Thyroid gland (tissue), 4 donors: Measurements from ENCODE around the gene GARIN1A.

Source experiments
- CTCF ChIP-seq, 6 experiments: fragments of 200-600 bp in 3 of 6; fragments of 450-650 bp in 3 of 6; sonication (generic) in 3 of 6; IDR thresholded peaks; one replicate each; pipeline ENCODE4 v1.5.1; 2016 to 2019; ENCODE audit warnings: antibody characterized with exemption in 6 of 6, mild to moderate bottlenecking in 2 of 6, inconsistent platforms in 1 of 6, moderate library complexity in 1 of 6
- POLR2A ChIP-seq, 2 donors: fragments of 450-650 bp; IDR thresholded peaks; one replicate each; pipeline ENCODE4 v1.6.1; 2017; ENCODE audit warnings: antibody characterized with exemption in 2 of 2, mild to moderate bottlenecking in 2 of 2, moderate library complexity in 1 of 2

GRCh38 chr7:128721376-128721775 lies 49.3 kb downstream of the GARIN1A start:
- TF ChIP-seq CTCF (IDR thresholded peaks at IDR 0.05) (no peak), POLR2A (IDR thresholded peaks at IDR 0.05) (no peak)
